Endodermal cell (in vitro differentiated cells): ENCODE data around the gene HMX1. TPM values are rescaled to one million over a fixed set of nuclear protein-coding genes. Genes with fewer than 3 reads are reported as not detected.

Experiments used
- DNase-seq: peaks from one replicate; pipeline ENCODE4 v3.0.0-alpha.2; 2017
- H3K27ac ChIP-seq: 2 replicates; pipeline ENCODE4 v1.5.1; 2013; ENCODE audit warnings: mild to moderate bottlenecking, low read depth, low read length, moderate library complexity
- H3K27me3 ChIP-seq: 2 replicates; pipeline ENCODE4 v1.6.1; 2013; ENCODE audit warnings: mild to moderate bottlenecking, low read length, moderate library complexity; ENCODE audit not compliant: insufficient read depth, control insufficient read depth, poor library complexity, severe bottlenecking
- H3K36me3 ChIP-seq: 2 replicates; pipeline ENCODE4 v1.7.0; 2013; ENCODE audit warnings: mild to moderate bottlenecking, low read length, moderate library complexity; ENCODE audit not compliant: control insufficient read depth, insufficient read depth
- H3K4me1 ChIP-seq: one replicate; pipeline ENCODE4 v1.7.0; 2013; ENCODE audit warnings: low read length; ENCODE audit not compliant: control insufficient read depth, insufficient read depth
- H3K4me3 ChIP-seq: 2 replicates; pipeline ENCODE4 v1.5.1; 2013; ENCODE audit warnings: mild to moderate bottlenecking, low read length, moderate library complexity
- H3K9ac ChIP-seq: 2 replicates; pipeline ENCODE4 v1.6.1; 2013; ENCODE audit warnings: mild to moderate bottlenecking, low read length, moderate library complexity; ENCODE audit not compliant: poor library complexity, severe bottlenecking; ENCODE audit errors: extremely low read depth
- H3K9me3 ChIP-seq: 2 replicates; pipeline ENCODE4 v1.6.1; 2013; ENCODE audit warnings: mild to moderate bottlenecking, low read length, moderate library complexity; ENCODE audit not compliant: control insufficient read depth
- H3K27ac Mint-ChIP-seq: 2 replicates; pipeline ENCODE4 v1.8.0; 2020; ENCODE audit warnings: mixed read lengths
- H3K27me3 Mint-ChIP-seq: 2 replicates; pipeline ENCODE4 v1.8.0; 2021; ENCODE audit warnings: mild to moderate bottlenecking, mixed read lengths; ENCODE audit not compliant: insufficient read depth
- H3K36me3 Mint-ChIP-seq: 2 replicates; pipeline ENCODE4 v1.8.0; 2020; ENCODE audit warnings: low read depth, mixed read lengths
- H3K4me1 Mint-ChIP-seq: 2 replicates; pipeline ENCODE4 v1.8.0; 2020; ENCODE audit warnings: mixed read lengths
- H3K4me3 Mint-ChIP-seq: 2 replicates; pipeline ENCODE4 v1.8.0; 2020; ENCODE audit warnings: mild to moderate bottlenecking, moderate library complexity, mixed read lengths
- H3K9me3 Mint-ChIP-seq: 2 replicates; pipeline ENCODE4 v1.8.0; 2020; ENCODE audit warnings: mild to moderate bottlenecking, mixed read lengths
- WGBS, 2 experiments: methylation state at CpG; one replicate each; pipeline versions ENCODE4 v1.1.5 to v1.1.7; 2013; ENCODE audit warnings: missing lambda C conversion rate in 2 of 2, mixed read lengths in 1 of 2; ENCODE audit not compliant: insufficient coverage in 1 of 2, insufficient read length in 1 of 2; 5-methylcytosine and 5-hydroxymethylcytosine counted together
- total RNA-seq, 2 donors: library from RNA; stranded (reverse); fragmentation: NEBNext Ultra II Directional in 1 of 2; extraction: Animal tissue kit (Norgen Biotek cat#: 25700) in 1 of 2; gene quantifications; 2 replicates in 1 of 2; 3 replicates in 1 of 2; pipeline ENCODE4 v1.2.1, GENCODE V29; 2021
- TF ChIP-seq, protein P1 (sequence below): fragments of 200-600 bp; sonication (generic); conservative IDR thresholded peaks from 2 replicates; pipeline ENCODE4 v1.5.0; 2021; ENCODE audit warnings: antibody characterized with exemption, mild to moderate bottlenecking

HMX1 gene
- total RNA-seq, 2 donors from 2014 or later: 1.2 TPM; not detected in 1

DNA sequence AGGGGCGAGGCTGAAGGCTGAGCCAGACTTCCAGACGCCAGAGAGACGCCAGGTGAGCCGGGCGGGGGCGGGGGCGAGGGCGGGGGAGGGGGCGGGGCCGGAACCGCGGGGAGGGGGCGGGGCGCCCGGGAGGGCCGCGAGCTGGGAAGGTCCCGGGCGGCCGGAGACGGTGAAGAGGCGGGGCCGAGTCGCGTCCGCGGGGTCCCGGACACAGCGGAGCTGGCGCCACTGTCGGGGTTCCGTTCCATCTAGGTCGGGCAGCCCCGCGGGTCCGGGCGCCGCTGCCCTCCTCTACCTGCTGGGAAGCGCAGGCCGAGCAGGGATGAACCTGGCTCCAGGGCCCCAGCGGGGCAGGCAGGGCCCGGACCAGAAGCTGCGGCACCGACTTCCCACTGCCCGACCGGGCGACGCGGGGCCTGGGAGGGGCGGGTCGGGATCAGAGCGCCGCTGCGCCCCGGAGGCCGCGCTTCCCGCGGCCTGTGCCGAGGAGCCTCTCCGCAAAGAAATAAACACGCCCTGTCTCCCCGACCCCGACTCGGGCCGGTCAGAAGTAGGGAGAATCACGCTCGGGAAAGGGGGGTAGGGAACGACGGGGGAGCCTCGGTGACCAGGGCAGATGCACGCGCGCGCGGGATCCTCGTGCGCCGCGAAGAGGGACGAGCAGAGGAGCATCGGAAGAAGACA lies 10.6 kb downstream of the HMX1 start:
- Mint-ChIP-seq H3K4me3 (peak overlapping the region; percentile 60), H3K4me1 (peaks cover 2% of the 10 kb centered on the region), H3K36me3 (no peaks in the 10 kb centered on the region), H3K27me3 (peaks cover 97% of the 10 kb centered on the region), H3K27ac (no peak overlapping the region), H3K9me3 (peaks cover 2% of the 10 kb centered on the region)
- no peak overlapping the region for H3K27ac ChIP-seq
- DNase-seq: peak; percentile 93
- H3K9ac ChIP-seq: no peak overlapping the region
- 0 to 1% methylated on average over 19 to 80 of the region's 82 CpGs for WGBS, 2 experiments
- no peaks in the 10 kb centered on the region for H3K4me1 ChIP-seq
- TF ChIP-seq, protein P1, sequence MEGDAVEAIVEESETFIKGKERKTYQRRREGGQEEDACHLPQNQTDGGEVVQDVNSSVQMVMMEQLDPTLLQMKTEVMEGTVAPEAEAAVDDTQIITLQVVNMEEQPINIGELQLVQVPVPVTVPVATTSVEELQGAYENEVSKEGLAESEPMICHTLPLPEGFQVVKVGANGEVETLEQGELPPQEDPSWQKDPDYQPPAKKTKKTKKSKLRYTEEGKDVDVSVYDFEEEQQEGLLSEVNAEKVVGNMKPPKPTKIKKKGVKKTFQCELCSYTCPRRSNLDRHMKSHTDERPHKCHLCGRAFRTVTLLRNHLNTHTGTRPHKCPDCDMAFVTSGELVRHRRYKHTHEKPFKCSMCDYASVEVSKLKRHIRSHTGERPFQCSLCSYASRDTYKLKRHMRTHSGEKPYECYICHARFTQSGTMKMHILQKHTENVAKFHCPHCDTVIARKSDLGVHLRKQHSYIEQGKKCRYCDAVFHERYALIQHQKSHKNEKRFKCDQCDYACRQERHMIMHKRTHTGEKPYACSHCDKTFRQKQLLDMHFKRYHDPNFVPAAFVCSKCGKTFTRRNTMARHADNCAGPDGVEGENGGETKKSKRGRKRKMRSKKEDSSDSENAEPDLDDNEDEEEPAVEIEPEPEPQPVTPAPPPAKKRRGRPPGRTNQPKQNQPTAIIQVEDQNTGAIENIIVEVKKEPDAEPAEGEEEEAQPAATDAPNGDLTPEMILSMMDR: no peak
- peaks cover 99% of the 10 kb centered on the region for H3K27me3 ChIP-seq
- peak overlapping the region; percentile 56 for H3K4me3 ChIP-seq
- H3K9me3 ChIP-seq: no peaks in the 10 kb centered on the region
- H3K36me3 ChIP-seq: no peaks in the 10 kb centered on the region

DNA sequence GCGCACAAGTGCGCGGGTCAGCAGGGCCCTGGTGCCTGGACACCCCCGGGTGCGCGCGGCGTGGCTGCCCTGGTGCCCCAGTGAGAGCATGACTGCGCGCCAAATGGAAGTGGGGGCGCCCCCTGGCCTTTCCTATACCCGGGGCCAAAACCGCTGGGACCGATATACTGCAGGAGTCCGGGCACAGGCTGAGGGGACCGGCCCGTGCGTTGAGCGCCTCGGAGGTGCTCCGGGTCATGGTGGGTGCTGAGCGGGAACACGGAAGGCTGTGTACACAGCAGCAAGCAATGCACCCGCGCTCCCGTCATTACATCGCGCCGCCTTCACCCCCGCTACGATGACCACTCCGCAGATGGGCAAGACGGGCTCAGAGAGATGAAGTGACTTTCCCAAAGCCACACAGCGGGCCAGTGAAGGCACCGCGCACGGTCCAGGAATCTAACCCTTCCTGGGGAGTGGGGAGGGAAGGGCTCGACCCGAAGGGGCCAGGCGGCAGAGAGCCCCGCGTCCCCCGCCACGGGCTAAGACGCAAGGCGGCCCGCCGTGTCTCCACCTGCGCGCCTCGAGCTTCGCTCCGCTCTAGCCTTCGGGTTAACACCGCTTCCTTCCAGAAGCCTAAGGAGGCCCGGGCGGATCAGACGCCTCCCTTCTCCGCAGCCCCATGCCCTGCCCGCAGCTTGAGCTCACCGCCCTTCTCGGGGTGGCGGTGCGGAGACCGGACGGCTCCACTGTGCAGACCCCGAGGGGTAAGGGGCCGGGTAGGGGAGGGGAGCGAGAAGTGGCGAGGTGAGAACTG lies 11.3 kb downstream of the HMX1 start:
- Mint-ChIP-seq H3K4me1 (peaks cover 7% of the 10 kb centered on the region), H3K36me3 (no peaks in the 10 kb centered on the region), H3K27ac (no peak overlapping the region), H3K4me3 (peak overlapping the region; percentile 60), H3K9me3 (peaks cover 2% of the 10 kb centered on the region), H3K27me3 (peaks cover 97% of the 10 kb centered on the region)
- Histone ChIP-seq H3K27ac (no peak overlapping the region), H3K4me1 (no peaks in the 10 kb centered on the region), H3K9ac (no peak overlapping the region), H3K27me3 (peaks cover 99% of the 10 kb centered on the region), H3K9me3 (no peaks in the 10 kb centered on the region), H3K4me3 (no peak overlapping the region), H3K36me3 (no peaks in the 10 kb centered on the region)
- DNase-seq: no peak
- TF ChIP-seq, protein P1: no peak
- WGBS, 2 experiments: 0 to 3% methylated on average over 11 to 70 of the region's 70 CpGs

DNA sequence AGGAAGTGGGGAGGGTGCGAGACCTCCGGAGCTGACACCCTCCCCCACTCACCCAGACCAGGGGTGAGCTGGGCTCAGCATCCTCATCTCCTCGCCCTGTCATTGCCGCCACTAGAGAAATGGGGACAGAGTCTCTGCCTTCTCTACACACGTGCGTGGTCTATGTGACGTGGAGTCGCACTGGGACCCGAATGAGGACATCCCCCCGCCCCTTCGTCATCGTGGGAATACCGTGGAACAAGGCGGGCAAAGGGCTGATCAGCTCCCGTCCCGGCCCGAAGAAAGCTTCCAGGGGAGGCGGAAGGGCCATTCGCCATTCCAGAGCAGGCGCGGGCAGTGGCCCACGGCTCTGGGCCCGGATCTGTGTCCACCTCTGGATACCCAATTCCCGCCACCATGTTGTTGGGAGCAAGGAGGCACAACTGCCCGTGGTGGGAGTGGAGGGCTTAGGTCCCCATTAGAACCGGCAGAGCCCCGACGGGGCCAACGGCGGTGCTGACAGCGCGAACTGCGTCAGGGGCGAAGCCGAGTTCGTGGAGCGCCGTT lies 12.0 kb downstream of the HMX1 start:
- no peak overlapping the region for H3K27ac ChIP-seq
- H3K4me3 ChIP-seq: no peak overlapping the region
- no peaks in the 10 kb centered on the region for H3K36me3 ChIP-seq
- no peak overlapping the region for H3K9ac ChIP-seq
- Mint-ChIP-seq H3K36me3 (no peaks in the 10 kb centered on the region), H3K4me1 (peaks cover 13% of the 10 kb centered on the region), H3K9me3 (peaks cover 2% of the 10 kb centered on the region), H3K27me3 (peaks cover 97% of the 10 kb centered on the region), H3K4me3 (no peak overlapping the region), H3K27ac (no peak overlapping the region)
- no peaks in the 10 kb centered on the region for H3K9me3 ChIP-seq
- DNase-seq: peak; percentile 67
- TF ChIP-seq, protein P1: no peak
- WGBS, 2 experiments: 7 to 11% methylated on average over 11 to 37 of the region's 38 CpGs
- H3K27me3 ChIP-seq: peaks cover 99% of the 10 kb centered on the region
- no peaks in the 10 kb centered on the region for H3K4me1 ChIP-seq
